Measurements from ENCODE around the gene PBX4. TPM values are rescaled to one million over a fixed set of nuclear protein-coding genes. Genes with fewer than 3 reads are reported as not detected.

The PBX4 gene
- total and polyA plus RNA-seq, 7 donors = 0.49 to 6.1 (median 1.9) TPM; not detected in 3

- intact Hi-C loops (cut with DNase I) = no loop called here
- Histone ChIP-seq H3K4me1 (no peaks in the 10 kb centered on the region), H3K4me3 (no peak overlapping the region), H3K27me3 (no peaks in the 10 kb centered on the region), H3K27ac (no peak overlapping the region), H3K36me3 (peaks cover 61 to 100% (median 93%) of the 10 kb centered on the region in 4 donors), H3K9me3 (no peaks in the 10 kb centered on the region)
- no peak for TF ChIP-seq POLR2AphosphoS5 (IDR thresholded peaks at IDR 0.05)
- TF ChIP-seq POLR2A (IDR thresholded peaks at IDR 0.05) = no peak
- TF ChIP-seq, protein P1, sequence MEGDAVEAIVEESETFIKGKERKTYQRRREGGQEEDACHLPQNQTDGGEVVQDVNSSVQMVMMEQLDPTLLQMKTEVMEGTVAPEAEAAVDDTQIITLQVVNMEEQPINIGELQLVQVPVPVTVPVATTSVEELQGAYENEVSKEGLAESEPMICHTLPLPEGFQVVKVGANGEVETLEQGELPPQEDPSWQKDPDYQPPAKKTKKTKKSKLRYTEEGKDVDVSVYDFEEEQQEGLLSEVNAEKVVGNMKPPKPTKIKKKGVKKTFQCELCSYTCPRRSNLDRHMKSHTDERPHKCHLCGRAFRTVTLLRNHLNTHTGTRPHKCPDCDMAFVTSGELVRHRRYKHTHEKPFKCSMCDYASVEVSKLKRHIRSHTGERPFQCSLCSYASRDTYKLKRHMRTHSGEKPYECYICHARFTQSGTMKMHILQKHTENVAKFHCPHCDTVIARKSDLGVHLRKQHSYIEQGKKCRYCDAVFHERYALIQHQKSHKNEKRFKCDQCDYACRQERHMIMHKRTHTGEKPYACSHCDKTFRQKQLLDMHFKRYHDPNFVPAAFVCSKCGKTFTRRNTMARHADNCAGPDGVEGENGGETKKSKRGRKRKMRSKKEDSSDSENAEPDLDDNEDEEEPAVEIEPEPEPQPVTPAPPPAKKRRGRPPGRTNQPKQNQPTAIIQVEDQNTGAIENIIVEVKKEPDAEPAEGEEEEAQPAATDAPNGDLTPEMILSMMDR (IDR thresholded peaks at IDR 0.05) = no peak
- no peak for TF ChIP-seq EP300 (IDR thresholded peaks at IDR 0.05)
- no peak for DNase-seq
- 94 to 97% methylated on average over 15 of the region's 15 CpGs for WGBS, 2 donors
Measured at GRCh38 chr19:19654441-19654840, 36.0 kb upstream of the PBX4 start.

GRCh38 chr19:19653597-19654147 is 35.2 kb upstream of the PBX4 start:
- H3K9me3 ChIP-seq = no peaks in the 10 kb centered on the region
- peaks cover 63 to 100% (median 92%) of the 10 kb centered on the region in 4 donors for H3K36me3 ChIP-seq
- intact Hi-C loops (cut with DNase I) = no loop called here
- no peak for DNase-seq
- no peaks in the 10 kb centered on the region for H3K4me1 ChIP-seq
- no peak overlapping the region for H3K4me3 ChIP-seq
- TF ChIP-seq POLR2A (IDR thresholded peaks at IDR 0.05) (no peak), EP300 (IDR thresholded peaks at IDR 0.05) (no peak), POLR2AphosphoS5 (IDR thresholded peaks at IDR 0.05) (no peak)
- TF ChIP-seq, protein P1 (IDR thresholded peaks at IDR 0.05) = no peak
- H3K27ac ChIP-seq = no peak overlapping the region
- H3K27me3 ChIP-seq = no peaks in the 10 kb centered on the region
- 96% methylated on average over 23 of the region's 23 CpGs for WGBS, 2 donors

DNA sequence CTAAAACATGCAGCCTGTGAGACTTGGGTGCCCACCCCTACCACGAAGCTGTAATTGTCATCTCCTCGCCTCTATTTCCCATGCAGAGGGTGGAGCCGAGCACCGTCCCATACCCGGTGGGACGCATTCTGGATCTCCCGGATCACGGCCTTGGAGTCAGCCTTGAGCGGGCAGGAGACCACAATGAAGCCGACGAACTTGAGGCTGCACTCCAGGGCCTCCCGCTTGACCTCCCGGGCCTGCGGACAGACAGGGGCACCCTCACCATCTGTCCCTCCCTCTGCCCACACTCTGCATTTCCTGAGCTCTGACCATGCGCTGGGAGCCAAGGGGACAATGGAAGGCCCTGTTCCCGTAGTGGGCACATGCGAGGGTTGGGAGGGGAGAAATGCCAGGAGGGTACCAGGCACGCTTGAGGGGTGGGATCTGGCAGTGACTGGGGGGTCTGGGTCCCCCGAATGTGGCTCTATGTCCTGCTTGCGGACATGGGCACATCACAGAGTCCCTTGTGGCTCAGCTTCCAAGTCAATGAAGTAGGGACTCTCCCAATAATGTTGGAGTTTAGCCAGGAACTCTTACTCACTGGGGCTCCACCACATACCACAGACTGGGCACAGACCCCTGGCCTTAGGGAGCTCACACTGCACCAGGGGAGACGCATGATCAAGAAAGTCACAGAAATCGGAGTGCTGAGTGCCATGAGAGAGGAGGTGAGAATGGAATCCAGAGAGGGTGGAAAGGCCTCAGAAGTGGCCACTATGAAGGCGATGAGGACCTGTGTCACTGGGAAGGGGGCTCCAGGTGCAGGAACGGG is 34.2 kb upstream of the PBX4 start:
- intact Hi-C loops (cut with DNase I) = no loop called here
- TF ChIP-seq POLR2AphosphoS5 (IDR thresholded peaks at IDR 0.05) (no peak), EP300 (IDR thresholded peaks at IDR 0.05) (no peak), POLR2A (IDR thresholded peaks at IDR 0.05) (no peak)
- TF ChIP-seq, protein P1 (IDR thresholded peaks at IDR 0.05) = no peak
- Histone ChIP-seq H3K36me3 (peaks cover 63 to 99% (median 90%) of the 10 kb centered on the region in 4 donors), H3K4me3 (no peak overlapping the region), H3K4me1 (no peaks in the 10 kb centered on the region), H3K27ac (no peak overlapping the region), H3K27me3 (no peaks in the 10 kb centered on the region), H3K9me3 (no peaks in the 10 kb centered on the region)
- WGBS, 2 donors = 96% methylated on average over 24 of the region's 24 CpGs
- DNase-seq = no peak

GRCh38 chr19:19651076-19651475 is 32.6 kb upstream of the PBX4 start:
- 82 to 90% methylated on average over 13 of the region's 13 CpGs for WGBS, 2 donors
- intact Hi-C loops (cut with DNase I) = no loop called here

More at GRCh38 chr19:19651076-19651475, 32.6 kb upstream of the PBX4 start:
- Histone ChIP-seq H3K4me3 (no peak overlapping the region), H3K36me3 (peaks cover 64 to 99% (median 89%) of the 10 kb centered on the region in 4 donors), H3K9me3 (no peaks in the 10 kb centered on the region), H3K4me1 (no peaks in the 10 kb centered on the region), H3K27me3 (no peaks in the 10 kb centered on the region), H3K27ac (no peak overlapping the region)
- TF ChIP-seq POLR2AphosphoS5 (IDR thresholded peaks at IDR 0.05) = no peak
- TF ChIP-seq POLR2A (IDR thresholded peaks at IDR 0.05) = no peak
- TF ChIP-seq, protein P1 (IDR thresholded peaks at IDR 0.05) = no peak
- TF ChIP-seq EP300 (IDR thresholded peaks at IDR 0.05) = no peak
- DNase-seq = no peak
